IMR-90 (cell line): Measurements from ENCODE around the gene ROGDI. TPM values are rescaled to one million over a fixed set of nuclear protein-coding genes. Genes with fewer than 3 reads are reported as not detected.

Experiments used
- ATAC-seq: fragments of 200-7000 bp; cut with Tn5 transposase; 2 replicates; pipeline ENCODE4 v1.9.1; 2020; ENCODE audit warnings: low read depth, mild to moderate bottlenecking, moderate library complexity
- BruUV-seq: library from RNA; stranded (reverse); fragments of 400-500 nt; replicated peaks from 2 replicates; lab custom pipeline; 2021; lab: Mats Ljungman, UMichigan
- CTCF ChIA-PET: fragments of 300-600 bp; formaldehyde crosslinking; extraction: SDS; loops from one replicate; lab custom pipeline; 2021; ENCODE audit warnings: antibody characterized with exemption; lab: Yijun Ruan, JAX
- POLR2A ChIA-PET: fragments of 300-600 bp; sonication (Branson Sonifier 250); formaldehyde crosslinking; loops from one replicate; lab custom pipeline; 2022; ENCODE audit warnings: antibody characterized with exemption; ENCODE audit not compliant: unreplicated experiment; lab: Charles Lee
- DNase-seq: peaks from one replicate; pipeline ENCODE4 v3.0.0; 2013
- H2AFZ ChIP-seq: replicated peaks from 2 replicates; pipeline ENCODE3; 2013; ENCODE audit warnings: low read length, mild to moderate bottlenecking; ENCODE audit not compliant: poor library complexity
- H2AK5ac ChIP-seq: 2 replicates; pipeline ENCODE4 v1.6.1; 2013; ENCODE audit warnings: low read depth, low read length, inconsistent platforms
- H2AK9ac ChIP-seq: replicated peaks from 2 replicates; pipeline ENCODE3; 2013; ENCODE audit warnings: mild to moderate bottlenecking, low read depth, low read length, moderate library complexity; ENCODE audit not compliant: poor library complexity
- H2BK120ac ChIP-seq: 2 replicates; pipeline ENCODE4 v1.6.1; 2013; ENCODE audit warnings: low read depth, low read length, inconsistent platforms
- H2BK15ac ChIP-seq: 3 replicates; pipeline ENCODE4 v1.6.1; 2013; ENCODE audit warnings: low read depth, low read length, inconsistent platforms
- H2BK20ac ChIP-seq: 2 replicates; pipeline ENCODE4 v1.6.1; 2013; ENCODE audit warnings: low read depth, mild to moderate bottlenecking, inconsistent platforms, low read length, moderate library complexity
- H2BK5ac ChIP-seq: 2 replicates; pipeline ENCODE4 v1.6.1; 2013; ENCODE audit warnings: mild to moderate bottlenecking, low read depth, low read length, inconsistent platforms; ENCODE audit not compliant: poor library complexity, severe bottlenecking
- H3K14ac ChIP-seq: replicated peaks from 2 replicates; pipeline ENCODE4 v1.6.1; 2013; ENCODE audit warnings: low read depth, low read length, inconsistent platforms
- H3K18ac ChIP-seq: 2 replicates; pipeline ENCODE4 v1.6.1; 2013; ENCODE audit warnings: low read depth, low read length, control low read depth
- H3K23ac ChIP-seq: 2 replicates; pipeline ENCODE4 v1.6.1; 2013; ENCODE audit warnings: low read depth, low read length, inconsistent platforms
- H3K27ac ChIP-seq: 2 replicates; pipeline ENCODE4 v1.5.1; 2013; ENCODE audit warnings: mild to moderate bottlenecking, control low read depth, low read length; ENCODE audit not compliant: insufficient read depth
- H3K27me3 ChIP-seq: 2 replicates; pipeline ENCODE4 v1.6.1; 2013; ENCODE audit warnings: low read length; ENCODE audit not compliant: control insufficient read depth, insufficient read depth
- H3K36me3 ChIP-seq: 2 replicates; pipeline ENCODE4 v1.6.1; 2013; ENCODE audit warnings: low read length, mixed read lengths; ENCODE audit not compliant: control insufficient read depth, insufficient read depth
- H3K4ac ChIP-seq: 2 replicates; pipeline ENCODE4 v1.6.1; 2013; ENCODE audit warnings: low read depth, low read length, inconsistent platforms
- H3K4me1 ChIP-seq: 2 replicates; pipeline ENCODE4 v1.6.1; 2013; ENCODE audit warnings: low read length, mixed read lengths; ENCODE audit not compliant: control insufficient read depth, insufficient read depth
- H3K4me2 ChIP-seq: 2 replicates; pipeline ENCODE4 v1.6.1; 2013; ENCODE audit warnings: low read depth, mild to moderate bottlenecking, control low read depth, low read length, moderate library complexity
- H3K4me3 ChIP-seq: 2 replicates; pipeline ENCODE4 v1.5.1; 2013; ENCODE audit warnings: low read depth, mild to moderate bottlenecking, control low read depth, low read length, moderate library complexity; ENCODE audit not compliant: insufficient read depth
- H3K56ac ChIP-seq: 2 replicates; pipeline ENCODE4 v1.6.1; 2013; ENCODE audit warnings: low read length, inconsistent platforms; ENCODE audit not compliant: insufficient read depth; ENCODE audit errors: extremely low read depth
- H3K79me1 ChIP-seq, 2 experiments: 2 replicates each; pipeline ENCODE4 v1.6.1; 2013; ENCODE audit warnings: low read length in 2 of 2, inconsistent platforms in 1 of 2, low read depth in 1 of 2
- H3K9ac ChIP-seq: 2 replicates; pipeline ENCODE4 v1.6.1; 2013; ENCODE audit warnings: low read depth, low read length, control low read depth
- H3K9me1 ChIP-seq: 2 replicates; pipeline ENCODE4 v1.6.1; 2013; ENCODE audit warnings: low read length, inconsistent platforms; ENCODE audit not compliant: insufficient read depth
- H3K9me3 ChIP-seq: 2 replicates; pipeline ENCODE4 v1.6.1; 2013; ENCODE audit warnings: low read length; ENCODE audit not compliant: control insufficient read depth, insufficient read depth
- H4K20me1 ChIP-seq: 2 replicates; pipeline ENCODE4 v1.6.1; 2013; ENCODE audit warnings: low read length, inconsistent platforms; ENCODE audit not compliant: insufficient read depth
- H4K5ac ChIP-seq: 2 replicates; pipeline ENCODE4 v1.6.1; 2013; ENCODE audit warnings: mild to moderate bottlenecking, low read depth, low read length, control low read depth
- H4K8ac ChIP-seq, 2 experiments: 2 replicates each; pipeline ENCODE4 v1.6.1; 2013; ENCODE audit warnings: low read depth in 2 of 2, low read length in 2 of 2, control low read depth in 1 of 2, inconsistent platforms in 1 of 2
- H4K91ac ChIP-seq: 2 replicates; pipeline ENCODE4 v1.6.1; 2013; ENCODE audit warnings: low read depth, low read length, inconsistent platforms; ENCODE audit not compliant: insufficient read depth
- CTCF ChIP-seq: conservative IDR thresholded peaks from 2 replicates; pipeline ENCODE4 v1.5.1; 2012; ENCODE audit warnings: mild to moderate bottlenecking, low read depth, low read length, improper control_type of control experiment
- ELK1 ChIP-seq: fragments of 150-350 bp; IDR thresholded peaks from 2 replicates; pipeline ENCODE4 v1.6.1; 2016; ENCODE audit warnings: low read depth, mild to moderate bottlenecking, low read length, moderate library complexity, borderline replicate concordance
- FOS ChIP-seq: fragments of 150-350 bp; IDR thresholded peaks from 2 replicates; pipeline ENCODE4 v1.6.1; 2016; ENCODE audit warnings: low read depth, low read length
- MAFK ChIP-seq: IDR thresholded peaks from 2 replicates; pipeline ENCODE4 v1.6.1; 2012; ENCODE audit warnings: low read depth, low read length, improper control_type of control experiment
- RFX5 ChIP-seq: IDR thresholded peaks from 2 replicates; pipeline ENCODE4 v1.8.0; 2012; ENCODE audit warnings: low read depth, mild to moderate bottlenecking, low read length, moderate library complexity
- WGBS, 2 experiments: methylation state at CpG; one replicate each; pipeline versions ENCODE4 v1.1.5 to v1.1.7; 2013; ENCODE audit warnings: missing lambda C conversion rate in 2 of 2; ENCODE audit not compliant: insufficient read length in 1 of 2; ENCODE audit errors: extremely low coverage in 2 of 2; 5-methylcytosine and 5-hydroxymethylcytosine counted together
- dilution Hi-C: fragments of 300-500 bp; cut with HindIII; formaldehyde crosslinking; loops from one replicate; pipeline ENCODE4 v1.14.3; 2018; ENCODE audit warnings: low sequenced_read_pairs; ENCODE audit not compliant: unreplicated experiment
- in situ Hi-C: fragments of 300-500 bp; cut with MboI; formaldehyde crosslinking; loops from 3 replicates; pipeline ENCODE4 v1.14.3; 2019; ENCODE audit warnings: low sequenced_read_pairs, inconsistent platforms, mixed read lengths
- intact Hi-C: fragments of 100-400 bp; cut with micrococcal nuclease; formaldehyde crosslinking; loops from 2 replicates; pipeline ENCODE4 v1.10.0; 2022
- polyA plus RNA-seq, 3 experiments: library from polyadenylated mRNA; depleted of rRNA; stranded (reverse); fragments of >200 nt; gene quantifications; 2 replicates each; pipeline ENCODE4 v1.2.3, GENCODE V29; 2012; ENCODE audit warnings: low replicate concordance in 1 of 3
- total RNA-seq: library from RNA; depleted of rRNA; stranded (reverse); fragments of >200 nt; gene quantifications from 2 replicates; pipeline ENCODE4 v1.2.3, GENCODE V29; 2012

ROGDI gene
- total and polyA plus RNA-seq, 2 of the 4 experiments (the other 2 are of a cell fraction): 13.6 to 27.1 TPM

- Histone ChIP-seq H4K8ac (no peak overlapping the region), H3K9ac (no peak overlapping the region), H3K56ac (no peak overlapping the region), H2BK5ac (no peak overlapping the region), H2BK20ac (no peak overlapping the region), H3K4me2 (no peak overlapping the region), H3K27me3 (no peaks in the 10 kb centered on the region; the same call in 1 of the 2 replicates), H2AK9ac (no peak overlapping the region), H3K27ac (no peak overlapping the region), H3K14ac (no peak overlapping the region), H4K5ac (no peak overlapping the region), H3K79me1 (no peaks in the 10 kb centered on the region), H4K20me1 (no peaks in the 10 kb centered on the region), H3K4me1 (no peaks in the 10 kb centered on the region), H2BK120ac (no peak overlapping the region), H3K9me1 (no peaks in the 10 kb centered on the region), H2BK15ac (no peak overlapping the region), H3K4me3 (no peak overlapping the region), H2AFZ (no peak overlapping the region), H2AK5ac (no peak overlapping the region), H3K4ac (no peak overlapping the region), H3K36me3 (no peaks in the 10 kb centered on the region), H3K23ac (no peak overlapping the region), H4K91ac (no peak overlapping the region), H3K9me3 (no peaks in the 10 kb centered on the region), H3K18ac (no peak overlapping the region)
- POLR2A ChIA-PET: no interaction called here
- dilution Hi-C loops: no loop called here
- intact Hi-C loops: no loop called here
- WGBS, 2 experiments: 80% methylated on average over 7 of the region's 23 CpGs; no CpG with 5 or more reads in 1 of the 2 experiments
- no peak for ATAC-seq
- in situ Hi-C loops: no loop called here
- no TSS peak for BruUV-seq
- TF ChIP-seq RFX5 (no peak), FOS (no peak), MAFK (no peak), ELK1 (no peak), CTCF (no peak)
- no peak for DNase-seq
- CTCF ChIA-PET: no interaction called here
These were observed 16.5 kb downstream of the ROGDI start for GRCh38 chr16:4785758-4786433.
